HG03342 (cell line): ENCODE measurements around the gene OR10G4.
"Not testable (repeated sequence)": the region's sequence is repeated elsewhere in the genome, so short reads cannot be mapped to it uniquely, and the experiment has no call there.

Source experiments
- ATAC-seq: cut with Tn5 transposase; IDR thresholded peaks from one replicate; pipeline ENCODE4 v1.9.1; 2021; ENCODE audit warnings: mild to moderate bottlenecking, moderate library complexity; ENCODE audit not compliant: unreplicated experiment

The OR10G4 gene, protein sequence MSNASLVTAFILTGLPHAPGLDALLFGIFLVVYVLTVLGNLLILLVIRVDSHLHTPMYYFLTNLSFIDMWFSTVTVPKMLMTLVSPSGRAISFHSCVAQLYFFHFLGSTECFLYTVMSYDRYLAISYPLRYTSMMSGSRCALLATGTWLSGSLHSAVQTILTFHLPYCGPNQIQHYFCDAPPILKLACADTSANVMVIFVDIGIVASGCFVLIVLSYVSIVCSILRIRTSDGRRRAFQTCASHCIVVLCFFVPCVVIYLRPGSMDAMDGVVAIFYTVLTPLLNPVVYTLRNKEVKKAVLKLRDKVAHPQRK

GRCh38 chr11:124012697-124013096 is at the start of gene OR10G4:
Gene OR10G4 (plus strand): TSS chr11:124012997. CDS start chr11:124015575, 2,578 bp downstream.
- ATAC-seq, result no peak

DNA sequence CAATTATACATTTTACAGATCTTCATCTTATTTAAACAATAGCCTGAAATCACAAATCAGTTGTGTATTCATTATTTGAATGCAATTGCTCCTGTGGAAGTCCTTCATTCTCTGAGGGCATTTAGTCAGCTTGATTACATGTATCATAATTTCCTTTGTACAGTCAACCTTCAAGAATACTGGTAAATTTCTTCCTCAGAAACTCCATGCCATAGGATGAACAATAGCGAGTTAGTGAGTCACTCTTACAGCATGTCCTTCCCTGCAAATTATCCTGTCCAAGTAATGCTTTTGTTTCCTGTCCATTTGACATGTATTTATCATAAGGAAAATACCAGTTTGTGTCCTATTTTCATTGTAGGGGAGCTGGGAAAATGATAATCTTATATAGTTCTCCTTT is 39.0 kb upstream of the OR10G4 start:
- ATAC-seq, result no peak

- ATAC-seq, result no peak
Observed at GRCh38 chr11:123976770-123977560, 35.8 kb upstream of the OR10G4 start.

DNA sequence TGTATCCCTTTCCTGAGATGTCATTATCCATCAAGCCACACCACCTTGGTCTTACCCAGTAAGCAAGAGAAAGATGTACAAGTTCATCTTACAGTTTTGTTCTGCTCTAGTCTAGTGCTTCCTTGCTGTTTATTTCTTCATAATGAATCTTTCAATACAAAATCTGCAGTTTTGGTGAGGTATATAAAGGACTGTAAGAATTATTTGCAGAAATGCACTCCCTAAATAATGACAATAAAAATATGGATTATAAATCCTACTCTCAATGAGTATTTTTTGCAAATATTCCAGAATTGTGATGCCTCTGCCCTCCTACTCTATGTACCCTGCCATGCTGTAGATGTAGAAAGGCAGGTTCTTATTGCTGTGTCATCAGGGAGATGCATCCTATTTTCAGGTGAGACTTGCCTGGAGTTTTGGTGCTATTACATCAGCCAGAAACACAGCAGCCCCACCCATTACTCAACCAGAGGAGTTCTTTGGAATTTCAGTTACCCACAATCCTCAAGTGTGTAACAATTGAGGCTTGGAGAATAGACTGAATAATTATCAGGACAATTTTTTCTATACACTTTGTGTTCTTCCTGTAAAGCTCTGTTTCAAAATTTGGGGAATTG is 35.0 kb upstream of the OR10G4 start, which contains the start of gene OR10S1:
Gene OR10S1 (minus strand): TSS at position 51 of the 617 bp plus-strand sequence. CDS start 117 bp downstream, outside the sequence.
- no peak for ATAC-seq

DNA sequence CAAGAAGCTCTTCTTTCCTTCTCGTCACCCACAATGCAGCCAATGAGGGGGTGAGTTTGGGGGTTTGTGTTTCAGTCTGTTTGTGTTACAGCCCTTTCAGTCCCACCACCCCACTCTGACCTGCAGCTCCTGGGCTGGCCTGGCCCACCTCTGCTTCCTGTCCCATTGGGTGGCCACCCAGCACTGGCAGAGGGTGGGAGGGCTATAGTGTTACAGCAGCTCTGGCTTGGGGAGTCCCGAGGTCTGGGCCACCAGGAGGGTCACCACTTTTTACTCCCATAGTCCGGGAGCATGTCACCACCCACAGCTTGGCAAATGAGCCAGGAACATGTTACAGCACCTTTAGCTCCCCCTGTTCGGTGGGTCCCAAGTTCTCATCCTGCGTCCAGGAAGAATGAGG is 33.5 kb upstream of the OR10G4 start:
- ATAC-seq, result no peak

DNA sequence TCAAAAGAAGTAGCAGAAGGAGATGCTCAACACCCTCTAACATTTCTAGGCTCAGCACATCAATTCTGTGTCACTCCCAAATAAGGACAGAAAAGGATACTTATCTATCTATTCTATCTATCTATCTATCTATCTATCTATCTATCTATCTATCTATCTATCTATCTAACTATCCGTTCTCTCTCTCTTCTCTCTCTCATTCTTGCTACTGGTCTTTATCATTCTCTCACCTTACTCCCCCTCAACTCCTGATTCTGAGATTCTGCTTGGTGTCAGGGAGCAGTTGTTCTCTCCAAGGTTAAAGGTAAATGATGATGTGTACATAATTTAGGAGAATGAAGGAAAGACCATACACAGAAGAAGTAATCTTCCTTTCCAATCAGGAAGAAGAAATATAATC is 17.7 kb upstream of the OR10G4 start, which contains the start of gene OR10G6:
Gene OR10G6 (minus strand): TSS at position 43 of the 400 bp plus-strand sequence. CDS start 0 bp downstream, at position 43.
- ATAC-seq, result no peak

GRCh38 chr11:124015837-124016236 is 3.0 kb downstream of the OR10G4 start:
- not testable (repeated sequence) for ATAC-seq

GRCh38 chr11:124026498-124026897 is 13.7 kb downstream of the OR10G4 start, which contains the start of gene OR10G8:
Gene OR10G8 (plus strand): TSS chr11:124026798. CDS start chr11:124029623, 2,825 bp downstream.
- no peak for ATAC-seq

DNA sequence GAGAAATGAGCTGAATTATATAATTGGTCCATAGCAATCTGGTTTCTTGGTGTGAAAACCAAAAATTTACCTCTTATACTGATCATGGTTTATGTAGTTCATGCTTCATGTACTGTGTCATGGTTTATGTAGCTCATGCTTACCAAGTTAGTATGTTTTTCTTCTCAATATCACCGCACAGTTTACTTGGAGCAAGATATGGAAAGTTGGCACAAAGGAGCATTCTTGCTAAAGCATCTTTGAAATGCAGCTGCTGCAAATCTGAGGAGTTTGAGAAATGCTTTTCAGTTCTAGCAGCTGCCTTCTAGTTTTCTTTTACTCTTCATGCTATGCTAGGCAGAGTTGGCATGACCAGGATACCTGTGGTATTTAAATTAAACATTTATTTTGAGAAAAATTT is 23.9 kb downstream of the OR10G4 start:
- no peak for ATAC-seq

- ATAC-seq, result no peak
Observed at GRCh38 chr11:124039557-124039956, 26.8 kb downstream of the OR10G4 start.

- ATAC-seq, result no peak
Observed at GRCh38 chr11:124041254-124041653, 28.5 kb downstream of the OR10G4 start, which contains the start of gene OR10G7. Gene OR10G7 (minus strand): TSS chr11:124041325. CDS start chr11:124039001, 2,324 bp downstream.

- ATAC-seq, result no peak
Observed at GRCh38 chr11:124043420-124043819, 30.6 kb downstream of the OR10G4 start.

GRCh38 chr11:124050748-124051147 is 38.0 kb downstream of the OR10G4 start:
- ATAC-seq, result no peak

GRCh38 chr11:124052966-124053365 is 40.2 kb downstream of the OR10G4 start:
- no peak for ATAC-seq
